Adrenal gland (tissue), 12 donors: Measurements from ENCODE around the gene SLC15A3. TPM values are rescaled to one million over a fixed set of nuclear protein-coding genes. Genes with fewer than 3 reads are reported as not detected.

Source experiments
- DNase-seq, 7 donors: peaks; one replicate each; pipeline ENCODE4 v3.0.0-alpha.2; 2019 to 2020
- H3K27ac ChIP-seq, 5 donors: fragments of 200-600 bp; sonication (generic) in 4 of 5; 1 replicate in 3 of 5; 2 replicates in 2 of 5; pipeline versions ENCODE4 v1.5.1 to v1.8.0; 2016 to 2020; ENCODE audit warnings: mild to moderate bottlenecking in 1 of 5
- H3K27me3 ChIP-seq: fragments of 200-600 bp; 2 replicates; pipeline ENCODE4 v1.8.0; 2021
- H3K36me3 ChIP-seq, 2 donors: fragments of 200-600 bp; replicated peaks in 1 of 2; 1 replicate in 1 of 2; 2 replicates in 1 of 2; pipeline versions ENCODE4 v1.5.1 to v1.8.0; 2018 to 2022
- H3K4me1 ChIP-seq, 2 donors: fragments of 200-600 bp; replicated peaks in 1 of 2; 1 replicate in 1 of 2; 2 replicates in 1 of 2; pipeline versions ENCODE4 v1.5.1 to v1.8.0; 2018 to 2021
- H3K4me3 ChIP-seq, 4 donors: fragments of 200-600 bp; sonication (generic) in 3 of 4; one replicate each; pipeline ENCODE4 v1.5.1; 2016 to 2018
- H3K9me3 ChIP-seq, 3 donors: fragments of 200-600 bp; sonication (generic) in 1 of 3; replicated peaks in 1 of 3; 1 replicate in 2 of 3; 2 replicates in 1 of 3; pipeline versions ENCODE4 v1.5.1 to v1.8.0; 2016 to 2021
- POLR2A ChIP-seq, 2 donors: fragments of 450-650 bp; IDR thresholded peaks; one replicate each; pipeline ENCODE4 v1.6.1; 2017; ENCODE audit warnings: antibody characterized with exemption in 2 of 2, mild to moderate bottlenecking in 2 of 2, moderate library complexity in 1 of 2
- WGBS, 4 donors: extraction: QIAGEN DNeasy Blood & Tissue Kit in 2 of 4; methylation state at CpG; one replicate each; pipeline versions ENCODE4 v1.1.5 to v1.1.7; 2013 to 2017; 5-methylcytosine and 5-hydroxymethylcytosine counted together
- intact Hi-C, 2 donors: fragments of 100-400 bp; cut with DNase I; formaldehyde crosslinking; loops; one replicate each; pipeline versions ENCODE4 v1.14.1 to v1.15.0; 2022 to 2023
- polyA plus RNA-seq, 3 donors: library from polyadenylated mRNA; stranded (reverse); fragments of 200-250 nt in 2 of 3; fragments of 350-450 nt in 1 of 3; fragmentation: Illumina TruSeq in 1 of 3; extraction: RNeasy Lipid Tissue Mini Kit (QIAGEN cat#74804) in 1 of 3; gene quantifications; one replicate each; pipeline ENCODE4 v1.2.3, GENCODE V29; 2013 to 2014
- total RNA-seq, 9 donors: library from RNA; depleted of rRNA in 4 of 9; stranded (reverse); fragments of >200 nt in 4 of 9; fragments of 120-200 nt in 1 of 9; fragmentation: NEBNext Ultra II Directional in 1 of 9; extraction: Animal tissue kit (Norgen Biotek cat#: 25700) in 1 of 9; gene quantifications; one replicate each; pipeline versions ENCODE4 v1.1.0 to v1.2.4, GENCODE V29; 2013 to 2023
- TF ChIP-seq, protein P1 (sequence below), 6 experiments: fragments of 450-650 bp in 4 of 6; fragments of 200-600 bp in 2 of 6; sonication (generic) in 1 of 6; IDR thresholded peaks; 1 replicate in 5 of 6; 2 replicates in 1 of 6; pipeline versions ENCODE4 v1.5.1 to v1.8.0; 2016 to 2021; ENCODE audit warnings: antibody characterized with exemption in 6 of 6, mild to moderate bottlenecking in 2 of 6, moderate library complexity in 1 of 6
- donor health status: healthy with polysubstance abuse.
- donor health status: Bipolar disorder and iron deficiency.
- donor health status: DM: yes; HTN: yes; CAD: no.
- donor health status: DM: no; HTN: no; CAD: no.
- donor health status: DM: no; HTN: no; CAD: no.
- donor health status: DM: yes; HTN: yes; CAD: no.

SLC15A3 gene
- total and polyA plus RNA-seq, 12 donors, result 6.7 to 57.7 (median 31.0) TPM

DNA sequence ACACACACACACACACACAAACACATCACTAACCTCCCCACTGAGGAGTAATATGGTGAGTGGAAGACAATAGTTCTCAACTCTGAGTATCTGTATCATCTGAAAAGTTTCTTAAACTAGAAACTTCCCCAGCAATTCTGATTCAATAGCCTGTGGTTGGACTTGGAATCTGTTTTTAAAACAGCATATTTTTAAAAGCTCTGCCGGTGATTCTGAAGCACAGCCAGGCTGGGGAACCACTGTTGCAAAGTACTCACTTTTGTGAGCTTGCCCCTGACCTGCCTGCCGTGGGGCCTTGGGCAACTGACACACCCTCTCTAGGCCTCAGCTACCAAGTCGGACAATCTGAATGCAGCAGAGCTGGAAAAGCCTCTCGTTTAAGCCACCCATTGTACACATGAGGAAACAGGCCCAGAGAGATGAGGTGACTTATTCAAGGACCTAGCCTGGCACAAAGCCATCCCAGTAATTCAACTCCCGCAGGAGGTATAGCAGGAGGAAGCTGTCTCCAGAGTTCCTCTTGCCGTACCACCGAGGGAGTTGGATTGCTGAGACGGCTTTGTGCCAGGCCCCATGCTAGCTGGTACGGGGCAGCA is 8.9 kb downstream of the SLC15A3 start:
- no peak overlapping the region for H3K4me3 ChIP-seq
- peak in 1 of 7 donors; percentile 48 for DNase-seq
- H3K4me1 ChIP-seq, result no peaks in the 10 kb centered on the region
- no peaks in the 10 kb centered on the region for H3K27me3 ChIP-seq
- H3K36me3 ChIP-seq, result peaks cover 0 to 11% of the 10 kb centered on the region in 2 donors
- WGBS, 4 donors, result 55 to 61% (median 60%) methylated on average over 5 to 9 of the region's 9 CpGs
- TF ChIP-seq POLR2A (IDR thresholded peaks at IDR 0.05), result no peak
- TF ChIP-seq, protein P1, sequence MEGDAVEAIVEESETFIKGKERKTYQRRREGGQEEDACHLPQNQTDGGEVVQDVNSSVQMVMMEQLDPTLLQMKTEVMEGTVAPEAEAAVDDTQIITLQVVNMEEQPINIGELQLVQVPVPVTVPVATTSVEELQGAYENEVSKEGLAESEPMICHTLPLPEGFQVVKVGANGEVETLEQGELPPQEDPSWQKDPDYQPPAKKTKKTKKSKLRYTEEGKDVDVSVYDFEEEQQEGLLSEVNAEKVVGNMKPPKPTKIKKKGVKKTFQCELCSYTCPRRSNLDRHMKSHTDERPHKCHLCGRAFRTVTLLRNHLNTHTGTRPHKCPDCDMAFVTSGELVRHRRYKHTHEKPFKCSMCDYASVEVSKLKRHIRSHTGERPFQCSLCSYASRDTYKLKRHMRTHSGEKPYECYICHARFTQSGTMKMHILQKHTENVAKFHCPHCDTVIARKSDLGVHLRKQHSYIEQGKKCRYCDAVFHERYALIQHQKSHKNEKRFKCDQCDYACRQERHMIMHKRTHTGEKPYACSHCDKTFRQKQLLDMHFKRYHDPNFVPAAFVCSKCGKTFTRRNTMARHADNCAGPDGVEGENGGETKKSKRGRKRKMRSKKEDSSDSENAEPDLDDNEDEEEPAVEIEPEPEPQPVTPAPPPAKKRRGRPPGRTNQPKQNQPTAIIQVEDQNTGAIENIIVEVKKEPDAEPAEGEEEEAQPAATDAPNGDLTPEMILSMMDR (IDR thresholded peaks at IDR 0.05), result no peak
- no peak overlapping the region for H3K27ac ChIP-seq
- no peaks in the 10 kb centered on the region for H3K9me3 ChIP-seq
- intact Hi-C loops, result no loop called here

DNA sequence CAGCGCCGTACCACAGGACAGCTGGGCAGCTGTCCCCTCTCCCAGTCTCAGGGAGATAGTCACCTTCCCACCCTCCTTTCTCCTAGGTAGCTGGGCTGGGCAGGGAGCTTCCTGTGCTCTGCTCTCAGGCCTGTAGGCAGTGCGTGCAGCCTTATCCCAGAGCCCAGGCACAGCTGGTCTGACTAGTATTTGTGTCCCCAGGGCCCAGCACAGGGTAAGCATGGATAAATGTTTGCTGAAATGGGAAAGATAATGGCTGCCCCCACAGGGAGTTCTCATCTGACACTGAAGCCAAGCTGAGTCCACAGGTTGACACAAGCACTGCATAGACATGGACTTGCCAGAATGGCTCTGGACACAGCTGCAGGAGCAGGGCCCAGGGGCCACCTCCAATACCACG is 9.8 kb downstream of the SLC15A3 start:
- no peak for DNase-seq
- Histone ChIP-seq H3K36me3 (peaks cover 0 to 11% of the 10 kb centered on the region in 2 donors), H3K9me3 (no peaks in the 10 kb centered on the region), H3K27me3 (no peaks in the 10 kb centered on the region), H3K27ac (no peak overlapping the region), H3K4me1 (no peaks in the 10 kb centered on the region), H3K4me3 (no peak overlapping the region)
- WGBS, 4 donors, result 79 to 100% (median 94%) methylated on average over 2 to 4 of the region's 4 CpGs
- TF ChIP-seq, protein P1 (IDR thresholded peaks at IDR 0.05), result no peak
- no peak for TF ChIP-seq POLR2A (IDR thresholded peaks at IDR 0.05)
- intact Hi-C loops, result no loop called here

DNA sequence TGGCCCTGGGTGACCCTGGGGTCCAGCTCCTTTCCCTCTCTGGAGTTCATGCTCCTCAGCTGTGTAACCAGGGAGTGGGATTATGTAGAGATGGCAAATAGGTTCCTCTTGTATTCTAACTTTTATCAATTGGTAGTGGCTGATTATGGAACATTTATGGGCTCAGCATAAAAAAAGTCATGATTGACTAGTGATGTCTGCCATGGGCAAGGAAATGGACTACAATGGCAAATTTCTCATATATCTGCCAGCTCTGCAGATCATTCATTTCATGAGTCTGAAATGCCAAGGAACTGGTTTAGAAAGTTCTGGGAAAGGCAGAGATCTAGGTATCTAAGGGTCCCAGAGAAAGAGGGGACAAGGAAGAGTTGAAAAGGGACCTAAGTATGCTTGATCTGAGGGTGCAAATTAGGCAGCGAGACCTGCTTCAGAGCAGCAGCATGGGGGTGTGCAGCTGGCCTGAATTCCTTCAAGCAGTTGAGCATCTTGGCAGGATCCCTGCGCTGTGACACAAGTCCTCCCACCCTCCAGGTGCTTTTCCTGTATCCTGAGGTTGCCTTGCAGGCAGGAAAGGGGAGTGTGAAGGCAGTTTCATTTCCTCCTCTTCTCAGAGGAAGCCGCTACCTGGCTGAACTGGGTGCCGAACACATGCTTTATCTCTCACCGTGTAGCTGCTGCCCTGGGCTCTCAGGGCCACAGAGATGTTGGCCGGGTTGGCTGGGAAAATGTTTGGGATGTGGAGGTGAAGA is 10.4 kb downstream of the SLC15A3 start:
- Histone ChIP-seq H3K27ac (no peak overlapping the region), H3K4me1 (no peaks in the 10 kb centered on the region), H3K4me3 (no peak overlapping the region), H3K27me3 (no peaks in the 10 kb centered on the region), H3K36me3 (peaks cover 0 to 11% of the 10 kb centered on the region in 2 donors), H3K9me3 (no peaks in the 10 kb centered on the region)
- DNase-seq, result no peak
- intact Hi-C loops, result no loop called here
- no peak for TF ChIP-seq POLR2A (IDR thresholded peaks at IDR 0.05)
- TF ChIP-seq, protein P1 (IDR thresholded peaks at IDR 0.05), result no peak
- 79 to 86% (median 82%) methylated on average over 6 of the region's 6 CpGs for WGBS, 4 donors

DNA sequence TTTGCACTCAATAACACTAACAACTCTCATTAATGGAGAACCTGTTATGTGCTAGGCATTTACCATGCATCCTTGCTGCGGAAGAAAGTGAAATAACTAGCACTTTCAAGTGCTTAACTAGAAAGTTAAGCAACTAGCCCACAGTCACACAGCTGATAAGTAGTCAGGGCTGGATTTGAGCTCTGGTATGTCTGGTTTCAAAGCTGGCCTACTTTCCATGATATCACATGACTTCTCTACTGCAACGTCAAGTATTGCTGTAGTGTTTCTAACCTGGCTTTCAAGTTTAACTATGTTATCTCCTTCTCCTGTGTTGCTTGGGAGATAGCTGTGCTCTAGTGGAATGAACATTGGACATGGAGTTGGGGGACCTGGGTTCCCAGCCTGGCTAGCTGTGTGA is 12.1 kb downstream of the SLC15A3 start:
- no peak for DNase-seq
- 58 to 68% (median 63%) methylated on average over 2 of the region's 2 CpGs for WGBS, 4 donors

More for the DNA sequence above, 12.1 kb downstream of the SLC15A3 start:
- Histone ChIP-seq H3K4me1 (no peaks in the 10 kb centered on the region), H3K4me3 (no peak overlapping the region), H3K27me3 (no peaks in the 10 kb centered on the region), H3K36me3 (peaks cover 0 to 7% of the 10 kb centered on the region in 2 donors), H3K27ac (no peak overlapping the region), H3K9me3 (no peaks in the 10 kb centered on the region)
- TF ChIP-seq, protein P1 (IDR thresholded peaks at IDR 0.05), result no peak
- no peak for TF ChIP-seq POLR2A (IDR thresholded peaks at IDR 0.05)
- intact Hi-C loops, result no loop called here
